ENCODE results near the gene FEM1B. TPM values are rescaled to one million over a fixed set of nuclear protein-coding genes. Genes with fewer than 3 reads are reported as not detected.

FEM1B gene
- total RNA-seq, 1 donor from 2014 or later: 213 TPM

DNA sequence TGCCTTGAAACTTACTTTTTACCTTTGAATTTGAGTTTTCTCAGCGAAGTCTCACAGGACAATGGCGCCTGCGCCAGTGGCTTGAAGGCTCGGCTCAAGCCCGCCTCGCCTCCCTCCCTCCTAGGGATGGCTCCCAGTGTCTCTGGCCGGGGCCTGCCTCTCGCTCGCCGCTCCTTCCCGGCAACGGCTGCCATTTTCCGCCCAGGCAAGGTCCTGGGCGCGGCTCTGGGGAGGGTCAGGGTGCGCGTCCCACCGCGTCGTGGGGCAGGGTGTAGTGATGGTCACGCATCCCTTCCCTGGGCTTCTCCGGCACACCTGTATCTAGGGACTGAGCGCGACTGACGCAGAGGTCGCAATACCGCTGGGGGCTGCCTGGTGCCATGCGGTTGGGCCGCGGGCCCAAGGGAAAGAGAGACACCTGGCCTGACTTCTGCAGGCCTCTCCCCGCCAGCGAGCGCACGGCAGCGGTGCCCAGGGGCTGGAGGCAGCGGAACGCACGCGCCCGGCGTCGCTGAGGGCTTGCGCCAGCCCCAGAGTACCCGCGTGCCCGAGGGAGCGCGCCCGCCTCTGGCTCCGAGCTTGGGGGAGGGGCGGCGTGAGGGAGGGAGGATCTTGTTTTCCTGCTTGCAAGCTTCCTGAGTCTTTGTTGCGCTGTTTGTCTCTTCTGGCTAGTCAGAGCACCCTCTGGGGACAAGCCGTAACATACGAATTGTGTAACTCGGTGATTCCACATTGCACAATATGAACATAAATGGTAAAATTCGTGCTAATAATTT lies 20.7 kb upstream of the FEM1B start:
- peak; percentile 75 to 78 for DNase-seq (ENCODE audit: low spot score in 2 of 2)
- FAIRE-seq: no peak

DNA sequence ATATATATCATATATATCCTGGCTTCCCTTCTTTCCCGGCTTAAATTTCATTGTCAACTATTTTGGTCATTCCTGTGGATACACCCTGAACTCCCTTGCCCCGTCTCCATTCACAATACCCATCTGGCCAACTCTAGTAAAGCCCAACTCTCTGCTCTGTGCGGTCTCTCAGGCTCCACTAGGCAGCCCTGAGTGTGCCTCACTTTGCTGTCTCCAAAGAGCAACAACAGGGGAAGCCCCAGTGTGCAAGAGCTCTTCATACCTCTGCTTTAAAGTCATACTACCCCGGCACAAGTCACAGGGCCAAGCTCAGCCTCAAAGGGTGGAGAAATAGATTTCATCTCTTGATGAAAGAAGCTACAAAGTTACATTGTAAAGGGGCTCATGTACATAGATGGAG lies 18.9 kb upstream of the FEM1B start:
- no peak for DNase-seq (ENCODE audit: low spot score in 2 of 2)
- no peak for FAIRE-seq

DNA sequence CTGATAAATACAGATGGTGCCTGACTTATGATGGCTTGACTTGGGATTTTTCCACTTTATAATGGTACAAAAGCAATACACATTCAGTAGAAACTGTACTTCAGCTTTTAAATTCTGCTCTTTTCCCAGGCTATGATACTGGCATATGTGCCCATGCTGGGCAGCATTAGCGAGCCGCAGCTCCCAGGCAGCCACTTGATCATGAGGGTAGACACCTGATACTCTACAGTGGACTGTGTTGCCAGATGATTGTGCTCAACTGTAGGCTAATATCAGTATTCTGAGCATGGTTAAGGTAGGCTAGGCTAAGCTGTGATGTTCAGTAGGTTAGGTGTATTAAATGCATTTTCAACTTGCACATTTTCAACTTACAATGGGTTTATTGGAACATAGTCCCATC lies 17.7 kb upstream of the FEM1B start:
- DNase-seq (ENCODE audit: low spot score in 2 of 2) (no peak), FAIRE-seq (no peak)

DNA sequence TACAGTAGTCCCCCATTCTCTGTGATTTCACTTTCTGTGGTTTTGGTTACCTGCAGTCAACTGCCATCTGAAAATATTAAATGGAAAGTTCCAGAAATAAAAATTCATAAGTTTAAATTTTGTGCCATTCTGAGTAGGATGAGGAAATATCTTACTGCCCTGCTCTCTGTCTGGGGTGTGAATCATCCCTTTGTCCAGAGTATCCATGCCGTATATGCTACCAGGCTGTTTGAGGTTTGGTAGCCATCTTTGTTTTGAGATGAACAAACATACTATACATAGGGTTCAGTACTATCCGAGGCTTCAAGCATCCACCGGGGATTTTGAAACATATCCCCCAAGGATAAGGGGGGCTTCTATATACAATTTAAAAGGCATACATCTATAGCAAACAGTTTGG lies 16.3 kb upstream of the FEM1B start:
- FAIRE-seq: no peak
- DNase-seq (ENCODE audit: low spot score in 2 of 2): no peak

DNA sequence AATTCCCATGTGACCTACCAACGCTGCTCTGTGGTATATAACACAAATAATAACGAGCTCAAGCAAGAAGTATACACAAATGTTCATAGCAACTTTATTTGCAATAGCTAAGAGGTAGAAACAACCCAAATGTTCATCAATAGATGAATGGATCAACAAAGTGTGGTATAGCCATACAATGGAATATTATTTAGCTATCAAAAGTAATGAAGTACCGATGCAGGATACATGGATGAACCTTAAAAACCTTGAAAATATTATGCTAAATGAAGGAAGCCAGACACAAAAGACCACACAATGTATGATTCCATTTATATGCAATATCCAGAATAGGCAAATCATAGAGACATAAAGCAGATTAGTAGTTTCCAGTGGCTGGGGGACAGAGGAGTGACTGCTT lies 15.6 kb upstream of the FEM1B start:
- FAIRE-seq (no peak), DNase-seq (ENCODE audit: low spot score in 2 of 2) (no peak)

DNA sequence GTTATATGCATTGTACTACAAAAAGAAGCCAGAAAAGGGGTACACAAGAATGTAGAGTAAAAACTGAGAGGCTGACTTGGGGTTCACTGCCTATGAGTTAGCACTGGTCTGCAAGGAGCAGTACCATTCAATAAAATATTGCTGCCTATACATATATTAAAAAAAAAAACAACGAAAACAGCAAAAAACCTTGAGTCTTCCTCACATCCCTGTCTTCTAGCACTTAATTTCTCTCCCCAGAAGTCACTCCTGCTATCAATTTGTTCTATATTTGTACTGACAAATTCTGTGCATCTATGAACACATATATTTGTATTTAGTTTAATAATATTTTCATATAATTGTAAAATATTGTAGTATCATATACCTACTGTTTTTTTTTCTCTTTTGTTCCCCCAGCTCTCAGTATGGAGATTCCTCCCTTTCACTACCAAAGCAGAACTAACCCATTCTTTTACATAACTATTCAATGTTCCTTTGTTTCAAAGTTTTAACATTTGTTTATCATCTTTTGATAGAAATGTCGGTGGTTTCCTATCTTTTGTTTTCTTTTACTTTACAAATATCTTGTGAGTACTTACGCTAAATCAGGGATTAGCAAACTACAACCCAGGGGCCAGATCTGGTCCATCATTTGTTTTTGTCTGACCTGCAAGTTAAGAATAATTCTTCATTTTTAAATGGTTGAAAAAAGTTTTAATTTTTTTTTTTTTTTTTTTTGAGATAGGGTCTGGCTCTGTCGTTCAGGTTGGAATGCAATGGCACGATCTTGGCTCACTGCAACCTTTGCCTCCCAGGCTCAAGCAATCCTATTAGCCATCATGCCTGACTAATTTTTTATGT lies 14.8 kb upstream of the FEM1B start:
- no peak for FAIRE-seq

DNA sequence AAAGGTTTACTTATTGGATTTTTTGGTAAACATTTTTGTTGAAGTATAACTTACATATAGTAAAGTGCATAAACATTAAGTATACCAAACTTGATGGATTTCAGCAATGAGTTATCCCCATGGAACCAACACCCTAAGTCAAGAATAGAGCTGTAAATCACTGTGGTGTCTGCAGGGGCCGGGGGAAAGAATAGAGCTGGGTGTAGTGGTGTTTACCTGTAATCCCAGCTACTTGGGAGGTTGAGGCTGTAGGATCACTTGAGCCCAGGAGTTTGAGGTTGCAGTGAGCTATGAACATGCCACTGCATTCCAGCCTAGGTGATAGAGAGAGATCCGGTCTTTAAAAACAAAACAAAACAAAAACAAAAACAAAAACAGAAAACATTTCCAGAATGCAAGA lies 13.3 kb upstream of the FEM1B start:
- no peak for FAIRE-seq

More for the DNA sequence above, 14.8 kb upstream of the FEM1B start:
- DNase-seq (ENCODE audit: low spot score in 2 of 2): no peak

DNA sequence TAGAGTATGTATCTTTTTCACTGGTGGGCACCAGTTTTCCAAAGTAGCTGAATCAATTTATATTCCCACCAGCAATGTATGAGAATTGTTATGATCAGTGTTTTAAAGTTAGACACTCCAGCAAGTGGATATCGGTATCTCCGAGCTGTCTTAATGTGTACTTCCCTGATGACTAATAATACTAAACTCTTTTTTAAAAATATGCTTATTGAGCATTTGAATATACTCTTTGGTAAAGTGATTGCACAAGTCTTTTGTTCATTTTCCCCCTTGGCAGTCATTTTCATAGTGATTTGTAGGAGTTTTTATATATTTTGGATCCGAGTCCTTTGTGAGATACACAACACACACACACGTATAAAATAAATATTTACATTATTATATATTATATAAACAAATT lies 12.5 kb upstream of the FEM1B start:
- FAIRE-seq: no peak
- DNase-seq (ENCODE audit: low spot score in 2 of 2): no peak

More for the DNA sequence above, 13.3 kb upstream of the FEM1B start:
- DNase-seq (ENCODE audit: low spot score in 2 of 2): no peak

DNA sequence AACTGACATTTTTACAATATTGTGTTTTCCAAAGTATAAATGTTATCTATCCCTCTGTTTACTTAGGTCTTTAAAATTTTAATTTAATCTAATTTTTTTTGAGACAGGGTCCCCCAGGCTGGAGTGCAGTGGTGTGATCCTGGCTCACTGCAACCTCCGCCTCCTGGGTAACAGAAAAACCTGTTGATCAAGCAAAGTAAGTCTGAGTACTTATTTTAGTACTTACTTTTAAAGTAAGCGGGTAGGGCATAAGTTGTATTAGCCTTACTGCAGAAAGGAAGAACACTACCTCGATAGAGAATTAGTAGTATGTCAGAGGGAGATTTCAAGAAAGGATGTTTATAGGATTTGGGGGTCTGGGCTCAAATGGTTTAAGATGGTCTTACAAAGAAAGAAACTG lies 11.9 kb upstream of the FEM1B start:
- DNase-seq (ENCODE audit: low spot score in 2 of 2): no peak
- FAIRE-seq: no peak

DNA sequence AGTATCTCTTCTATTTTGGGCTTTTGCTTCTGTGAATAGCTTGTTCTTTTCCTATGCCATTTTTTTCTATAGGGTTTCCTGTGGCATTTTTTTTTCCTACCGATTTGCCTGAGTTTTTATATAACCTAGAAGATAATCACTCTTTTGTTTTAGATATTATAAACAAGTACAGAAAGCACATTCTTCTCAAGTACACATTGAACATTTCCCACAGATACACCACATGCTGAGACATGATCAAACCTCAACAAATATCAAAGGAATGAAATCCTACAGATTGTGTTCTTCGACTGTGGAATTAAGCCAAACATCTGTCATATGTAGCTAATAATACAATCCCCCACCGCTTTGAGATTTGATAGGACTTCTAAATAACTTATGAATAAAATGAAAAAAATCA lies 9.1 kb upstream of the FEM1B start:
- no peak for DNase-seq (ENCODE audit: low spot score in 2 of 2)

DNA sequence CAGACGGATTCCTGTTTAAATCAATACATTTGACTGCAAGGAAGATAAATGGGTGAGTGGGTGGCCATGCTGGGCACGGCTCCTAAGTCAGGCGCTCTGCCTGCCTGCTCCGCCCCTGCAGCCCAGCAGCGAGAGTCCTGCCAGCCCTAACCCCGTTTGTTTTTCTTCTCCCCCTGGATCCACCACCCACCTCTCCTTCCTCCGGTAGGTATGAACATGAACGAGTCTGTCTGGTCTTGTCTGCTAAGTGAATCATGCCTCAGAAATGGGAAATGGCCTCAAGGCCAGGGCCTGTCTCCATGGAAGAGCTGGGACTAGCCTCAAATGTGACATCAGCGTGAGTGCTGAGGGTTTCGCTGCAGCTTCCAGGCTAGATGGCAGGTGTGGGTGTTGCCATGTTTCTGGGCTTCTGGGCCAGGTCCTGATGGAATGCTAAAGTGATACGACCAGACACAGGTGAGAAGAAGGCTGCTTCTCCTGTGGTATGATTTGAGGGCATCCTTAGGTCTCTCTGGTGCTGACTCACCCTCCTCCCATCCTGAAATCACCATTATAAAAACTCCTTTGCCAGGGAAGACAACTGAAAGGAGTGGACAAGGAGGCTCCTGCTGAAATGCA lies 5.6 kb upstream of the FEM1B start:
- DNase-seq (ENCODE audit: low spot score in 2 of 2) (no peak), FAIRE-seq (no peak)

More for the DNA sequence above, 9.1 kb upstream of the FEM1B start:
- FAIRE-seq: no peak

DNA sequence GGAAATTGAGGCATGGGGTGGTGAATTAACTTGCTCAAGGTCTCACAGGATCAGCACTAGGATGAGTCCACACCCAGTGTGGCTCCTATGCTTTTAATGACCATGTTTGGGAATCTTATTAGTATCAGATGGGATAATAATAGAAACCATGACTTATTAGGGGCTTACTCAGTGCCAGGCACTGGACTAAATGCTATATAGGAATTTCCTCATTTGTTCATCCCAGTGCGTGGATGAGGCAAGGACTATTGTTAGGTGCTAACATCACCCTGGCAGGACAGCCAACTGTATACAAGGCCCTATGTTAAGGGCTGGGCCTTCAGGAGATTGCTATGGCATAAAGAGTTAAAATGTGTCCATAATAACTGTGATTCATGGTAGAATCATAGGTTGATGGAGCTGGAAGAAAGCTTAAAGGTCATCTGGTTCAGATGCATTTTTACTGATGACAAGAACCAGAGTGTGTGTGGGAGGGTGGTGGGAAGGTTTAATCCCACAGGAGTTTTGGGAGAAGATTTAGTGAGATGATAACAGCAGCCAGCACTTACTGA lies 4.7 kb upstream of the FEM1B start:
- DNase-seq (ENCODE audit: low spot score in 2 of 2) (no peak), FAIRE-seq (no peak)

DNA sequence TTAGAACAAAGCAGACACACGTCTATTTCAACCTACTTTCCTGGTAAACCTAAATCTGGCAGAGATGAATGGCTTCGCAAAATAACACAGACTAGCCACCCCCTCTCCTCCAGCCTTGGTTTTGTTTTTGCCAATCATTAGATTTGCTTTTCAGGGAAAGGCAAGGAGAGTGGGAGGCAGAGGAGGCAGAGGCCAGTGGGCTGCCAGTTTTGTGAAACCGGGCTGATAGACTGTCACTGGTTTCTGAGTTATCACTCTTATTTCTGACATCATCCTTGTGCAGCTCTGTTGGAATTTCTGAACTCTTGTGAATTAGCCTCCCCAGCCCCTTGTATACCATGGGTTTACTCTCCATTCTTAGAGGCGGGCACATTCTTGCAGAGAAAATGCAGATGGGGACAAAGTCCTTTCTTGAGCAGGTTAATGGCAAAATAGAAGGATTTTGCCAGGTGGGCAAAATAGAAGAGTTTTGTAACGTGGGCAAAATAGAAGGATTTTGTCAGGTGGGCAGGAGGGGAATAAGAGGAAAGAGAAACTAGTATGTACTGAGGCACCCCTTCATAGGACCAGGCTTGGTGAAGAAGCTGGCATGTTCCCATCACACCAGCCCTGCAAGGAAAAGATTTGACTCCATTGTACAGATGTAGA lies 3.2 kb upstream of the FEM1B start:
- DNase-seq (ENCODE audit: low spot score in 2 of 2) (no peak), FAIRE-seq (no peak)

DNA sequence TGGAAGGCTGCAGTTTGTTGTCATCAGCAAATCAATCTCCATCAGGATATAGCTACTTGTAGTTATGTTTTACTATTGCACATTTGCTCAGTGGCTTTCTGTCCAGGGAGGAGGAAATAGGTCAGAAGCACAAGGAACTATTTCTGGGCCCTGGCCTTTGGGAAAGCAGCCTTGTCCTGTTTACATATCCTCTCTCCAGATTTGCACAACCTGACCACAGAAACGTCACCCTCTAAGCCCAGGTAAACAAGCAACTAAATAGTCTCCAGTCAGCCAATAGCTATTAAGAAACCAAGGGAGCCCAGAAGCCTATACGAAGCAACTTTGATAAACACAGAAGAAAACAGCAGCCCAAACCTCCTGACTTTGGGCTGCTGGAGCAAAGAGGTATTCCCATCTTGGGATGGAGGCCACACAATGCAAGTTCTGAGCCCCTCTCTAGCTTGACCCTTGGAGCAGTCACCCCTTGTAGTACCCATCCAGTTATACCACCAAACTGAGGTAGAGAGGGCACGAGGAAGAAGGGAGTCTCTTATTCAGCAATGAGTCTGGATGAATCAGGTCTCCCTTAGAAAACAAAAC lies 2.3 kb upstream of the FEM1B start:
- DNase-seq (ENCODE audit: low spot score in 2 of 2) (no peak), FAIRE-seq (no peak)

DNA sequence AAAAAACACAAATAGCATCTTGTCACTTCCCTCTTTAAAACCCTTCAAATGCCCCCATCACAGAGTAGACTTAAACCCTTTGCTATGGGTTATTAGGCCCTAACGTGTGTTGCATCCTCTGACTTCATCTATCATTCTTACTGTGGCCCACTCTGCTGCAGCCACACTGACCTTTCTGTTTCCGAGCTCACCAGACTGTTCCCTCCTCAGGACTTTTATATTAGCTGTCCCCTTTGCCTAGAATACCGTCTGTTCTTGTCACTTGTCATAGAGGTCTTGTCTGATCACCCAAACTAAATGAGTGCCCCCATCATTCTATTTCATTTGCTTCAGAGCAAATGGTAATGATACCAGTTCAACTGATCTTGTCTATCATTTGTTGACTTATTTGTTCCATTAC lies 877 bp upstream of the FEM1B start:
- FAIRE-seq (no peak), DNase-seq (ENCODE audit: low spot score in 2 of 2) (no peak)

DNA sequence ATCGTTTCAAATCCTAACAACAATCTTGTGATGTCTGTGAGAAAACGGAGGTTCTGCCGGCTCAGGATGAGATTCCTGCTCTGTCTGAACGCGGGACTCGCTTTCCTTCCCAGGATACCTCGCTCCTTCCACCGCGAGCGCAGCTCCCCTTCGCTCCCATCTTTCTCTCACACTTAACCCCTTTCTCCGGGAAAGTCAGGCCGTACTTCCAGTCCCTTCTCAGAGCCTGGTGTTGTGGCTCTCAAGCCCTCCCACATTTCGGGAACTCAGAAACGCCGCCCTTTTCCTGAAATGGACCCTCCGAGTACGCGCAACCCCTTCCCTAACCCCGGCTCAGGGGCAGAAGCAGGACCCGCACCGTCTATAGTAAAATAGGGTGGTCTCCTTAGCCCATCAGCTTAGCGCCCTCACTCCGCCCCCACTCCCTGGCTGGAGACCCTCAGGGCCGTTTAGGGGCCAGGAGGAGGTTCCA lies 378 bp upstream of the FEM1B start:
- DNase-seq (ENCODE audit: low spot score in 2 of 2): peak; percentile 45 to 46
- FAIRE-seq: no peak

DNA sequence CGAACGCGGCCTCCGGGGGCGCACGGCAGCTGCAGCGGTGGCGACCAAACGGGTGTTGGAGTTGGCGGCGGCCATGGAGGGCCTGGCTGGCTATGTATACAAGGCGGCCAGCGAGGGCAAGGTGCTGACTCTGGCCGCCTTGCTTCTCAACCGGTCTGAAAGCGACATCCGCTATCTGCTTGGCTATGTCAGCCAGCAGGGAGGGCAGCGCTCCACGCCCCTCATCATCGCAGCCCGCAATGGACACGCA lies 725 bp downstream of the FEM1B start:
- FAIRE-seq (no peak), DNase-seq (ENCODE audit: low spot score in 2 of 2) (no peak)

DNA sequence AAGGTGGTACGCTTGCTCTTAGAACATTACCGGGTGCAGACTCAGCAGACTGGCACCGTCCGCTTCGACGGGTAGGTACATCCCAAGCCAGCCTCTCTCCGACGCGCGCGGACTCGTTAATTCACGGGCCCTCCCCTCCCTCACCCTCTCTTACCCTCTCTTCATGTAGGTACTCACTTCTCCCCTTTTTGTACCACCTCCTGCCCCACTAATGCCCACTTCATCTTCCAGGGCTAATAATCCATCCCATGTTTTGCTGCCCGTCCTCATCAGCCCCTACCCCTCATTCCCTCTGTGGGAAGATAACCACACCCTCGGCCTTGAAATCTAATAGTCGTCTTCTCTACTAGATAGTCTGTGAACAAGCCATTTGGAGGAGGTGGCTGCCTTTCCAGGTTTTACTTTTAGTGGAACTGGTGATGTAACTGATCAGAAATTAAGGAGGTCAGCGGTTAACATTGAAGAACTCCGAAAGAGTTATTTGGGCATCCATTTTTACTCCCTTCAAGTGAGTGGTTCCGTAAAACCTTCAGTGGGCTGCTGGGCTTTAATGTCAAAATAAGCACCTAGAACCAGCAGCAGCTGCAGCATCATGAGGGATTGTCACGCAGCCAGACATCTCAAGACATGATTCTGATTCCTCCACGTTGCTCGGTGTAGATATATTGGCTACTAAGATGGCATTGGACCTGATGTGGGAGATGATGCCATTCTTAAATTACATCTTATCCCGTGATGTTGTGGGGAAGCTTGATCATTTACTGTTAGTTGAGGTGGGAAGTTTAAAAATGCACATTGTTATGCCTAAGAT lies 1.3 kb downstream of the FEM1B start:
- FAIRE-seq (no peak), DNase-seq (ENCODE audit: low spot score in 2 of 2) (no peak)
